Fibroblast of skin of right quadriceps (primary cell): ENCODE measurements around the gene MYO19.
"Not testable (repeated sequence)": the region's sequence is repeated elsewhere in the genome, so short reads cannot be mapped to it uniquely, and the experiment has no call there.

Source experiments
- DNase-seq: peaks from one replicate; pipeline ENCODE4 v3.0.0-alpha.2; 2013

MYO19 gene

GRCh38 chr17:36532435-36532975, 2.2 kb downstream of the MYO19 start:
- DNase-seq: no peak

- DNase-seq: peak; percentile 59
Observed at GRCh38 chr17:36529121-36529520, 5.5 kb downstream of the MYO19 start.

GRCh38 chr17:36527621-36528250, 6.9 kb downstream of the MYO19 start:
- DNase-seq: no peak

GRCh38 chr17:36525888-36526287, 8.8 kb downstream of the MYO19 start:
- no peak for DNase-seq

GRCh38 chr17:36525113-36525512, 9.6 kb downstream of the MYO19 start:
- DNase-seq: no peak

GRCh38 chr17:36524428-36524876, 10.2 kb downstream of the MYO19 start:
- DNase-seq: no peak

- DNase-seq: no peak
Observed at GRCh38 chr17:36523113-36523512, 11.6 kb downstream of the MYO19 start.

- DNase-seq: no peak
Observed at GRCh38 chr17:36515837-36516236, 18.8 kb downstream of the MYO19 start.

GRCh38 chr17:36514856-36515255, 19.8 kb downstream of the MYO19 start:
- no peak for DNase-seq

- DNase-seq: no peak
Observed at GRCh38 chr17:36512641-36513040, 22.0 kb downstream of the MYO19 start.

GRCh38 chr17:36511216-36511615, 23.5 kb downstream of the MYO19 start:
- DNase-seq: no peak

- no peak for DNase-seq
Observed at GRCh38 chr17:36510636-36511035, 24.0 kb downstream of the MYO19 start.

- no peak for DNase-seq
Observed at GRCh38 chr17:36509272-36509985, 25.2 kb downstream of the MYO19 start.

GRCh38 chr17:36508439-36508838, 26.2 kb downstream of the MYO19 start:
- DNase-seq: not testable (repeated sequence)

GRCh38 chr17:36507266-36507665, 27.4 kb downstream of the MYO19 start:
- no peak for DNase-seq

- DNase-seq: no peak
Observed at GRCh38 chr17:36506831-36507230, 27.8 kb downstream of the MYO19 start.

GRCh38 chr17:36506249-36506826, 28.3 kb downstream of the MYO19 start:
- DNase-seq: no peak

- DNase-seq: no peak
Observed at GRCh38 chr17:36505171-36505570, 29.5 kb downstream of the MYO19 start.

GRCh38 chr17:36504156-36504545, 30.5 kb downstream of the MYO19 start:
- no peak for DNase-seq

GRCh38 chr17:36503456-36504155, 31.1 kb downstream of the MYO19 start:
- DNase-seq: no peak

GRCh38 chr17:36501963-36502362, 32.7 kb downstream of the MYO19 start:
- no peak for DNase-seq

GRCh38 chr17:36501351-36501750, 33.3 kb downstream of the MYO19 start:
- no peak for DNase-seq

GRCh38 chr17:36500745-36501225, 33.9 kb downstream of the MYO19 start:
- DNase-seq: no peak
